Measurements from ENCODE around the gene FOXC1.

Gene FOXC1

DNA sequence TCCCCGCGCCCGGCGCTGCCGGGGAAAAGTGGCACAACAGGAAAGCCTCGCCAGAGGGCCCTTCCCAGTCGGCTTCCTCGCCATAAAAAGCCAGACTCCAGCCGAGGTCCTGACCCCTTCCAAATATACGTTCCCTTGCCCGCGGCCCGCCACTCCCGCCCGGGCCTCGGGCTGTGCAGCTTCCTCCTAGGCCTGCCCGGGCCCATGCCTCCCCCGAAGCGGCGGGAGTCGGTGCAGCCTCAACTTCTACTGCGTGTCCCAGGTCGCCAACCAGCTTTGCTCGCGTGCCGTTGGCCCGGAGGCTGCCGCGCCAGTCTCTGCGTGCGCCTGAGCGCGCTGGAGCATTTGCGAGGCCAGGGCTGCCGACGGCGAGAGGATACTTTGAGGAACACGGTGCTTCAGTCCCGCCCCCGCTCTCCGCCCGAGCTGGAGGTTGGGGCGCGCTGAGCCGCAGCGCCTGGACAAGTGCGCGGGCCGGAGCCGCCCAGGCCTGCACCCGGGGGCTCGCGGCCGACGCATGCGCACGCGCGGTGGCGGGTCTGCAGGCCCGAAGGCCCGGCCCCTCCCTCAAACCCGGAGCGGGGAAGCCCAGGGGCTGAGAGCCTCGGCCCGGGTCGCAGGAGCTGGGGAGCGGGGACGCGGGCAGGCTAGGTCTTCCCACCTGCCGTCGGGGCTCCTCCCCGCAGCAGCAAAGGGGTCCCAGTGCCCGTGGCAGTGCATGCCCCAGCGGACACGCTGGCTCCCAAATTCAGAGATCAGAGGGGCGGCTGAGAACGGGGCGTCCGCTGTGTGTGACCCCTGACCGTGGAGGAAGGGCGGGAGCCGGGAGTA lies 10.2 kb downstream of the FOXC1 start:
- in situ Hi-C loops (cut with MboI; ENCODE audit: low sequenced_read_pairs): loop anchor here (25.0 kb wide), 1 partner anchor 492 kb away; no protein-coding TSS in a partner anchor
- Histone ChIP-seq H3K9me3 (no peaks in the 10 kb centered on the region), H3K4me3 (no peak overlapping the region), H3K27me3 (ENCODE audit: low read depth) (no peaks in the 10 kb centered on the region), H3K36me3 (replicated peaks) (no peaks in the 10 kb centered on the region), H3K4me1 (no peaks in the 10 kb centered on the region)
- no peak for DNase-seq (ENCODE audit: low spot score in 2 of 2)

DNA sequence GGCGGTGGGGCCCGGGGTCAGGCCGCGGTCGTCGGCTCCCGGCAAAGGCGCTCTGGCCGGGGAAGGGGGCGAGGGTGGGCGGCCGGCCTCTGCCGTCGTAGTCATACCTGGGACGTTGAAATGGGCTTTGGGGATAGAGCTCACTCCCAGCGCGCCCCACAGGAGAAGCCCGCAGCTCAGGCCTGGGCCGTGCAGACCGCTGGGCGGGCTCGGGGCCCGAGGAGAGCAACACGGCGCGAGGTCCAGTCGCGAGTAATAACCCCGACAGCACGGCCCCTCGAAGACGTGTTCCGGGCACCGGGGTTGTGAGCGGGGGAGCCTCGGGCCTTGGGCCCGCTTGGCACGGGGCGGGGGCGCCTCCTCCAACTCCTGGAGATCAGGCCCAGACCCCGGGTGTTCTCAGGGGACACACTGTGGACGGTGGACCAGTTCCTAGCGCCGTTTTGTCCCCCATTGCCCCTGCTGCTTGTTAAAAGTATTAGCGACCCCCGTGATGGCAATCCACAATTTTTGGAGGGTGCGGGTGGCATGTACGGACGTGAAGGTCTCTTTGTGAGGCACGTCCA lies 10.9 kb downstream of the FOXC1 start:
- in situ Hi-C loops (cut with MboI; ENCODE audit: low sequenced_read_pairs): loop anchor here (25.0 kb wide), 1 partner anchor 492 kb away; no protein-coding TSS in a partner anchor

DNA sequence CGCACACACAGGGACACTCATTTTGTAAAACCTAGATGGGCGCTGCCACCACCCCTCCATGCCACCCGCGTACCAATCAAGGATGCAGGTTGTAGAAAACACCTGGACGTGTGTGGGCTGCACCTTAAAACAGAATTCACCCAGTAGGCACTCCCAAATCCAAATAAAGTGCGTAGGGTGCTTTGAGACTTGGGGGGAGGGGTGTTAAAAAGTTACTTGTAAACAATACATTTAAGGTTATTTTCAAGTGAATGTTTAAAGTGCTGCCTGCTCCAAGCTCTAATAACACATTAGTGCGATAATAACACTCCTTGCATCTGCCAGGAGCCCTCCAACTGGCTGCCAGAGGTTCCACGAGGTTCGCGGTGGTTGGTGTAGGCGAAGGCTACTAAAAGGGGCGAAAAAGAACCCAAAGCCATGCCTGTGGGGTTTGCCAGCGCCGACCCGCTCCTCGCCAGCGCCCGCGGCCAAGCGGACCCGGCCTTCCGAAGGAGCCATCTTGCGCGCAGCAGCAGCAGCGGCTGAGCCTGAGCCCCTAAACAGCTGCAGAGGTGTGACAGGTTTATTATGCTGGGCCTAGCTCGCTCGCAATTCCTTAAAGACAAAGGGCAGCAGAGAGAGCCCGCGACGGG lies 11.5 kb downstream of the FOXC1 start:
- no peaks in the 10 kb centered on the region for H3K27me3 ChIP-seq (ENCODE audit: low read depth)
- H3K4me1 ChIP-seq: no peaks in the 10 kb centered on the region
- DNase-seq (ENCODE audit: low spot score in 2 of 2): no peak
- H3K9me3 ChIP-seq: no peaks in the 10 kb centered on the region
- in situ Hi-C loops (cut with MboI; ENCODE audit: low sequenced_read_pairs): loop anchor here (25.0 kb wide), 1 partner anchor 491 kb away; no protein-coding TSS in a partner anchor
- H3K4me3 ChIP-seq: no peak overlapping the region
- H3K36me3 ChIP-seq (replicated peaks): no peaks in the 10 kb centered on the region

More for the DNA sequence above, 10.9 kb downstream of the FOXC1 start:
- Histone ChIP-seq H3K36me3 (replicated peaks) (no peaks in the 10 kb centered on the region), H3K9me3 (no peaks in the 10 kb centered on the region), H3K4me3 (no peak overlapping the region), H3K4me1 (no peaks in the 10 kb centered on the region), H3K27me3 (ENCODE audit: low read depth) (no peaks in the 10 kb centered on the region)
- no peak for DNase-seq (ENCODE audit: low spot score in 2 of 2)

DNA sequence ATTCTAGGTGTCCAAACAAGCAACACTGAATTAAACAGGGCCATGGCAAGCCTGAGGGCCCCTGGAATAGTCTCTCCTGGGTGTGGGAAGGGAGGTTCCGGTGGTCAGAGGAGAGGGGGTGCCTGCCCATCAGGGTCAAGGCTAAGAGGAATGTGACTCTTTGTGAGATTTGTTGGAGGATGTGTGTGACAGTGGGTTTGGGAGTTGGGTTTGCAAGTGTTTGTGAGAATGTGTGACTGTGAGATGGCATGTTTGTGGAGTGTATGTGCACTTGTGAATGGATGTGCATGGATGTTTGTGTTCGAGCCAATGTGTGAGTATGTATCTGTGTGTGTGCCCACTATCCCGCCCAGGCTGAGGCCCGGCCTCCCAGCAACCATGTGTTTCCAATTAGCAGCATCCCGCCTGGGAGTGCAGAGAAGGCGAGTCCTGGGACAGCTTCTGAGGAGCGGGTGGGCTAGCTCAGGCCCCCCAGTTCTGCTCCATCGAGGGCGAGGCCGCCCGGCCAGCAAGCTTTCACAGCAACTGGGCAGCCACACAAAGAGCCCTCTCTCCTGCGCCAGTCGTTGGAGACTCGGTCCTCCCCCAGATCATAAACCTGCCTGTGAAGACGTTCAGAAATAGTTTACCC lies 12.6 kb downstream of the FOXC1 start:
- no peak for DNase-seq (ENCODE audit: low spot score in 2 of 2)
- Histone ChIP-seq H3K4me3 (no peak overlapping the region), H3K27me3 (ENCODE audit: low read depth) (no peaks in the 10 kb centered on the region), H3K4me1 (no peaks in the 10 kb centered on the region), H3K36me3 (replicated peaks) (no peaks in the 10 kb centered on the region), H3K9me3 (no peaks in the 10 kb centered on the region)
- in situ Hi-C loops (cut with MboI; ENCODE audit: low sequenced_read_pairs): loop anchor here (25.0 kb wide), 1 partner anchor 490 kb away; no protein-coding TSS in a partner anchor

DNA sequence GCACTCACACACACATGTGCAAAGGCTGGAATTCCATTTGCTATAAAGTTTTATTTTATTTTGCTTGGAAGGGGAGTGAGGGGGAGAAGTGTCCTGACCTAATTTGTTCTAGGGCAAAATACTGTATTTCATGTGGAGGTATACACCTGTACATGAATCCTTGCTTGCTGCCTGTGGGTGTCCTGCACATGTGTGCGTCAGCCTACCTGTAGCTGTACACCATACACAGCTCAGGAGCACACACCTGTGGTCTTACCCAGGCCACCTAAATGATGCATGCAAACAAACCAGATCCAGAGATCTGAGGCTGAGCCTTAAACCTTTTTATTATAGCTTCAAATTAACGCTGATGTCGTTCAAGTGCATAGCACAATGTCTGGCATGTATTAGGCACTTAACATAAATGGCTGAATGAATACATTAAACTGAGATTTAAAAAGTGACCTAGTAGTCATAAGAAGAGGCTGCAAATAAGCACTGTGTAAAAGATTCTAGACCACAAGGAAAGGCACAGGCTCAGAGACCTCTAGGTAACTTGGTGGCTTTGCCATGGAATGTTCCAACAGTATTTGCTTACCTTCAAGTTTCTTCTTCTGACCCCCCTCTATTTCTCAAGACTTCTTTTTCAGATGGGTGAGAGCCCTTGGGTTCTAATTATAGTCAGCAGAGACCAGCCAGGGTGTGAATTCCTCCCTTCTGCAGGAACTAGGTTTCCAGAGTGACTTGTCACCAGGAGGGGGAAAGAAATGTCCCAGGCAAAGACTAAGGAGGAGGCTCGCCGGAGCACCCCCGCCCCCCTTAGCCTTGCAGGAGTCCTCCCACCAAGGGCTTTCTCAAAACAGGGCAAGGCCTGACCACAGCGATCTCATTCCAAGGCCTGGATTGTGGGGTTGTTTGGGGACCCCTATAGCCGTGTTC lies 13.4 kb downstream of the FOXC1 start:
- H3K4me3 ChIP-seq: no peak overlapping the region
- no peaks in the 10 kb centered on the region for H3K4me1 ChIP-seq
- H3K9me3 ChIP-seq: no peaks in the 10 kb centered on the region
- H3K36me3 ChIP-seq (replicated peaks): no peaks in the 10 kb centered on the region
- in situ Hi-C loops (cut with MboI; ENCODE audit: low sequenced_read_pairs): loop anchor here (25.0 kb wide), 1 partner anchor 489 kb away; no protein-coding TSS in a partner anchor
- DNase-seq (ENCODE audit: low spot score in 2 of 2): no peak
- H3K27me3 ChIP-seq (ENCODE audit: low read depth): no peaks in the 10 kb centered on the region

DNA sequence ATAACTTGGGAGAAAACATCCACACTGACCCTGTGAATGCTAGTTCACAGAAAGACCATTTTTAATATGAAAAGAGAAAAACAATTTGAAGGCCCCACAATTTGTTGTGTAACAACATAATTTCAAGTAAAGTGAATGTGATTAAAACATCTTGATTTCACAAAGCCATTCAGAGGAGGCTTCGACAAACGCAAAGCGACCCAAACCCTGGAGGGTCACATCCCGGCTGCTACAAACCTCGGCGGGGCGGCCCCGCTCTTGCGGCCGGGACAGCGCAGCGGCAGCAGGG lies 14.0 kb downstream of the FOXC1 start:
- no peaks in the 10 kb centered on the region for H3K27me3 ChIP-seq (ENCODE audit: low read depth)

DNA sequence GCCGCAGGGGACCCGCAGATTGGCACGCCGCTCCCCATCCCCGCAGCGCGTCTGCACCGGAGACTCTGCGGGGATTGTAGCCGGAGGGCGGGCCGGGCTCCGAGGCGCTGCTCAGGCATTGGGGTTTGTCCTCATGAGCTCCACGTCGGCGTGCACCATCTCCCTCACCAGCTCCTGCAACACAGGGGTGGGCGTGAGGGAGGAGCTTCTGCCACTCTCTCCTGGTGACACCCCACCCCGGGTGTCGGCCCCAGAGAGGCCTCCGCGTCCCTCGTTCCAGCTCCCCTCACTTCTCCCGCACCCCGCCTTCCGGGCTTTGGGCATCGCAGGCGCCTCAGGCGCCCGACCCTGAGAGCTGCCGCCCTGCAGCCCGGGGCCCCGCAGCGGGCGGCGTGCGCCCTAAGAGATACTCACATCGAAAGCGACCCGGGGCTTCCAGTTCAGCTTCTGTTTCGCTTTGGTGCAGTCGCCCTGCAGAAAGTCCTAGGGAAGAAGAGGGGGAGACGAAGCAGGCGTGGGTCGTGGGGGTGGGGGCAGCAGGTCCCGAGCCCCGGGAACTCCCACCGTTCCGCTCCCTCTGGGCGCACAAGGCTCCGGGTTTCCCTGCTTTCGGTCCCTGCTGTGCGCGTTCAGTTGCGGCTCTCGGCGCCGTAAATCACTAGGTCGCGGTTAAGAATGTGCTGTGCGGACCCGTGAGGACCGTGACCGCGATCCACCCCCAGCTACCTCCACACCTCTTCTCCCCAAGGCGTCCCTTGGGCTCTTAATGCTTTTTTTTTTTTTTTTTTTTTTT lies 14.5 kb downstream of the FOXC1 start:
- no peak overlapping the region for H3K4me3 ChIP-seq
- in situ Hi-C loops (cut with MboI; ENCODE audit: low sequenced_read_pairs): loop anchor here (25.0 kb wide), 1 partner anchor 488 kb away; no protein-coding TSS in a partner anchor
- no peaks in the 10 kb centered on the region for H3K9me3 ChIP-seq
- no peaks in the 10 kb centered on the region for H3K27me3 ChIP-seq (ENCODE audit: low read depth)
- DNase-seq (ENCODE audit: low spot score in 2 of 2): no peak
- H3K36me3 ChIP-seq (replicated peaks): no peaks in the 10 kb centered on the region
- no peaks in the 10 kb centered on the region for H3K4me1 ChIP-seq

More for the DNA sequence above, 14.0 kb downstream of the FOXC1 start:
- no peaks in the 10 kb centered on the region for H3K9me3 ChIP-seq
- no peaks in the 10 kb centered on the region for H3K4me1 ChIP-seq
- H3K36me3 ChIP-seq (replicated peaks): no peaks in the 10 kb centered on the region
- DNase-seq (ENCODE audit: low spot score in 2 of 2): no peak
- H3K4me3 ChIP-seq: no peak overlapping the region
- in situ Hi-C loops (cut with MboI; ENCODE audit: low sequenced_read_pairs): loop anchor here (25.0 kb wide), 1 partner anchor 489 kb away; no protein-coding TSS in a partner anchor

DNA sequence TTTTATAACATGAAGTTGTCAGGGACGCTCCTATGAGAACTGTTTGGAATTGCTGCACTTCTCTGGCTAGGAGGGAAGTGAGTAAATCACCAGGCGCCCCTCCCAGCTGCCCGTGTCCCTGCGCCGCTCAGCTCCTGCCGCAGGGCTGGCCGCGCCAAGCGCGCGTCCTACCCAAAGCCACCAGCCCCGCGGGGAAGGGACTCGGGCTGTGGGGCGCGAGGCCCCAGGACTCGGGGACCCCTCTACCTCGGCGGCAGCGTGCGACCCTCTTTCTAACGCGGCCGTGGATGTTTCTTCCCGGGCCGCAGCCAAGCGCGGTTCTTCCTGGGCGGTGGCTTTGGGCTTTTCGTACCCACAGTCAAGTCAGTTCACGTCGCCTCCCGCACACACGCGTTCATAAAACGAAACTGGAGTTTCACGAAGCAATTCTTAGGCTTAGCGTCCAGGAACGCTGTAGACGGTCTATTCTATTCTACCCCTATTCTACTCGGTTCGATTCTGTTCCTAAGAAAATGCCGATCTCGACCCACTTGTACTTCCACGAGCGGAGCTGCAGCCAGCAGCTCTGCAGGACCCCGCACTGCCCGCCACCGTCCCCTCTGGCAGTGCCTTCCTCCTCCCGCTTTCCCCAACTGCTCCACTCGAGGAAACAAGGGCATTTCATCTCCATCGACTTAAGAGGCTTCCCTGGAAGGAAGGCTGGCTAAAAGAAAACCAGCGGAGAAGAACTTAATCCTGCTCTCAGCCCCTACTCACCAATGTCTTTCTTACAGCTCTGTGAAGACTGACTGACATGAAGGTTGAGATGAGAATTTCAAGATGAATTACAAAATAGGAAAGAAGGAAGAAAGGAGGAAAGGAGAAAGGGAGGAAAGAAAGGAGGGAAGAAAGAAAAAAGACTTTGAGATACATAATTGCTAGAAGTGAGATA lies 15.4 kb downstream of the FOXC1 start:
- no peak for DNase-seq (ENCODE audit: low spot score in 2 of 2)
- Histone ChIP-seq H3K36me3 (replicated peaks) (no peaks in the 10 kb centered on the region), H3K4me1 (no peaks in the 10 kb centered on the region), H3K4me3 (no peak overlapping the region), H3K9me3 (no peaks in the 10 kb centered on the region), H3K27me3 (ENCODE audit: low read depth) (no peaks in the 10 kb centered on the region)
- in situ Hi-C loops (cut with MboI; ENCODE audit: low sequenced_read_pairs): loop anchor here (25.0 kb wide), 1 partner anchor 487 kb away; no protein-coding TSS in a partner anchor

DNA sequence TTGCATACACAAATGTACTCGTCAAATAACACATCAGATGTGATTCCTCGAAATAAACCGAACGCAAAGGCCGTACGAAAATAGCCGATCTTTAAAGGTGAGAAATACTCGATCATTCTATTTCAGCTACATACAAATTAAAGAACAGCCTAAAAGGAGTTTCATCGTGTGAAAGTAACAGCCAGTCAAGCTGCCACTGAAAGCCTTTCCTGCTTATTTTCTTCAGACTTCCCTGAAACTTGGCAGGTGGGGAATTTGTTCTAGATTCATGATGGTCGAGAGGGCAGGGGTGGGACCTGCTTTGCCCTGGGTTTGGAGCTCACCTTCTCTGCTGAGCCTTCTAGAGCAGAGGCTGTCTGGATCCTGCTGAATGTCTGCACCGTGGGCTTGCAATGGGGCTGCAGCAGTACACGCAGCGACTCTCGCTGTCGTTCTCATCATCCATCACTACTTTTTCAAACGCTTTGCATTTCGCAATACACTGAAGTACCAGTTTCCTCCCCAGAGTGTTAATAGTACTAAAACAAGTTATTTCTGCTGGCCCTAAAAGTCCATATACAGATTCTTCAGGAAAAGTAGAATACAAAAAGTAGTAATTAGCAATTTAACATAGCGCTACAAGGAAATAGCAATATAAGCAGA lies 16.2 kb downstream of the FOXC1 start:
- Histone ChIP-seq H3K4me3 (no peak overlapping the region), H3K9me3 (no peaks in the 10 kb centered on the region), H3K36me3 (replicated peaks) (no peaks in the 10 kb centered on the region), H3K27me3 (ENCODE audit: low read depth) (no peaks in the 10 kb centered on the region), H3K4me1 (no peaks in the 10 kb centered on the region)
- in situ Hi-C loops (cut with MboI; ENCODE audit: low sequenced_read_pairs): no loop called here
- no peak for DNase-seq (ENCODE audit: low spot score in 2 of 2)

DNA sequence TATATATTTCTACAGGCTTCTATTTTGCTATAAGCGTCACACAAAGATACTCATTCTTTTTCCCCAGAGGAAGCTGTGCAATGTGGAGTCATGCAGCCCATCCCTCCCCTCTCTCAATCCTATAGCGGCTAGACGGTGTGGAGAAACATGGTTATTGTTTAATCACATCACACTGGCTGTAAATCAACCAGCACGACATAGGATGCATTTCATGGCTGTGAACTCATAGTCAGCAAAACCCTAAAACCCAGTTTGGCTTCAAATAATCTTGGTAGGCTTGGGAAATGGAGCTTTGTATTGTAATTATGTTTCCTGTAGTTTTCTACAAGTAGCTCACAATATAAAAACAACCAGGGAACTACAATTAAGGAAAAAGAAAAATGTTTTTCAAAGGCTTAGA lies 16.8 kb downstream of the FOXC1 start:
- H3K9me3 ChIP-seq: no peaks in the 10 kb centered on the region
- DNase-seq (ENCODE audit: low spot score in 2 of 2): no peak
- H3K4me1 ChIP-seq: no peaks in the 10 kb centered on the region
- H3K27me3 ChIP-seq (ENCODE audit: low read depth): no peaks in the 10 kb centered on the region
- in situ Hi-C loops (cut with MboI; ENCODE audit: low sequenced_read_pairs): no loop called here
- H3K36me3 ChIP-seq (replicated peaks): no peaks in the 10 kb centered on the region
- no peak overlapping the region for H3K4me3 ChIP-seq

DNA sequence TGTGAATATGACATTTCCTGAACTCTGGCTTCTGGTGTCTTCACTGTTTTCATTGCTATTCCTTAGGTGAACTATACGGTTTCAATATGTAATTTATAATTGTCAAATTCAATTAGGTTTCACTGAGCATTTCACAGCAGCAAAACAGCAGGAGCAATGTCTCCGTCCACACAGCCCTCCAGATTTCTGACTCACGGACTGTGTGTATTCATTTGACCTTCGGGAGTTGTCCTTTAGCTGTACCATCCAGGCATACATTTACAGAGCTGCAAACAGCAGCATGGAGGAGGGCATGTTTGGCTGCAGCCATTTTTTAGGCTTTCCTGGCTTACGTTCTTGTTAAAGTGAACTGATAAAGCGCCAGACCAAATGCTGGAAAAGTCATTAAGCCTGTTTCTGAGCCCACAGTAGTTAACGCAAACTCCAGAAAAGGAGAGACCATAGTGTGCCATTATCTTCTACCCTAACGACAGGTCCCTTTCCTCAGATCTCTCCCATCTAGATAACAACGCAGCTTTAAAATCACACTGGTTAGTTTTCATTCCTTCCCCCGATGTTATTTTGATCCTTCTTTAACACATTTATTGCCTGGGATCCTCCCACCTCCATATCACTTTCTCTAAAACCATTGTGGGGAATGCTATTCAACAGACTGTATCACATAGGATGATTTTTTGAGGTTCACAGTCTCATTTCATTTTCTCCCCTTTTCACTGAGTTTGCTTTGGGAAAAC lies 18.3 kb downstream of the FOXC1 start:
- Histone ChIP-seq H3K9me3 (no peaks in the 10 kb centered on the region; the same call in 1 of the 2 replicates), H3K27me3 (ENCODE audit: low read depth) (no peaks in the 10 kb centered on the region), H3K4me1 (no peaks in the 10 kb centered on the region), H3K4me3 (no peak overlapping the region), H3K36me3 (replicated peaks) (no peaks in the 10 kb centered on the region)
- in situ Hi-C loops (cut with MboI; ENCODE audit: low sequenced_read_pairs): no loop called here
- DNase-seq (ENCODE audit: low spot score in 2 of 2): no peak

All from HAP-1 (cell line).